Effector memory CD4-positive, alpha-beta T cell (primary cell): ENCODE measurements around the gene FAM120B.

Experiments
- DNase-seq, 3 donors: peaks; one replicate each; pipeline ENCODE4 v3.0.0-alpha.2; 2020
- H3K27ac ChIP-seq: 2 replicates; pipeline ENCODE4 v1.7.0; 2013; ENCODE audit warnings: mild to moderate bottlenecking, low read length, moderate library complexity; ENCODE audit not compliant: insufficient read depth, poor library complexity, severe bottlenecking
- H3K27me3 ChIP-seq: replicated peaks from 2 replicates; pipeline ENCODE4 v1.7.0; 2013; ENCODE audit warnings: mild to moderate bottlenecking, low read length; ENCODE audit not compliant: insufficient read depth, control insufficient read depth, poor library complexity, severe bottlenecking
- H3K36me3 ChIP-seq: 2 replicates; pipeline ENCODE4 v1.7.0; 2013; ENCODE audit warnings: mild to moderate bottlenecking, low read length, moderate library complexity; ENCODE audit not compliant: control insufficient read depth, insufficient read depth
- H3K4me1 ChIP-seq: 2 replicates; pipeline ENCODE4 v1.7.0; 2013; ENCODE audit warnings: low read length, mild to moderate bottlenecking; ENCODE audit not compliant: control insufficient read depth, insufficient read depth, poor library complexity, severe bottlenecking
- H3K4me3 ChIP-seq: 2 replicates; pipeline ENCODE4 v1.7.0; 2013; ENCODE audit warnings: low read length, low read depth, mild to moderate bottlenecking; ENCODE audit not compliant: insufficient read depth, poor library complexity, severe bottlenecking
- H3K9me3 ChIP-seq: 2 replicates; pipeline ENCODE4 v1.7.0; 2013; ENCODE audit warnings: mild to moderate bottlenecking, low read length, moderate library complexity; ENCODE audit not compliant: control insufficient read depth

The FAM120B gene

GRCh38 chr6:170415318-170415717 lies 108.8 kb downstream of the FAM120B start:
- no peak overlapping the region for H3K27ac ChIP-seq
- H3K9me3 ChIP-seq: no peaks in the 10 kb centered on the region
- H3K4me1 ChIP-seq: no peaks in the 10 kb centered on the region
- no peaks in the 10 kb centered on the region for H3K27me3 ChIP-seq
- H3K36me3 ChIP-seq: no peaks in the 10 kb centered on the region
- H3K4me3 ChIP-seq: no peak overlapping the region
- no peak for DNase-seq

- Histone ChIP-seq H3K27me3 (no peaks in the 10 kb centered on the region), H3K4me1 (no peaks in the 10 kb centered on the region), H3K4me3 (no peak overlapping the region), H3K27ac (no peak overlapping the region), H3K9me3 (no peaks in the 10 kb centered on the region), H3K36me3 (no peaks in the 10 kb centered on the region)
- no peak for DNase-seq
These were observed 109.7 kb downstream of the FAM120B start for GRCh38 chr6:170416303-170416702.

DNA sequence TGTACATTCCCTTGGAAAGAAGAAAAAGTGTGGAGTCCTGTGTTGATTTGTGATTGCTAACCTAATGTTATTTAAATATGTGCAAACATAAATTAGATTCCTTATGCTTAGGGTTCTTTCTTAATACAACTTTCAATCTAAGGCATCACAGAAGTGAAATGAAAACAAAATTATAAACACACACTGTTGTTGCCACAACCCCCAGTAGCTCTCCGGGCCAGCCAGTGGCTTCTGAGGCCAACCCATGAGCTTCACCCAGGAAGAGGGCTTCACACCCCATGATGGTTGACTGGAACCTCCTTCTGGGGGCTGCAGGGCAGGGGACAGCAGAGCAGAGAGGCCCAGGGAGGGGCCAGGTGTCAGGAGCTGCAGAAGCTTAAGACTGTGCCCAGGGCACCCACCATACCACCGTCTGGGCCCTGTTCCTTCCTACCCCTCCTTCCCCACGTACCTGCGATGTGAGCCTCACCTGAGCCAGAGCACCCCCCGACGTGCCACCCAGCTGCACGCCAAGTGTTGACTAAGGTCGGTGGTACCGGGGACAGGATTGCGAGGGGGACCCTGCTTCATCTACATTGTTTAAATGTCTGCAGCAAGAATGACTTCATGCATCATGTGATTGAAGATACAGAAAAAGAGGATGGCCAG lies 110.5 kb downstream of the FAM120B start:
- no peak overlapping the region for H3K27ac ChIP-seq
- H3K4me1 ChIP-seq: no peaks in the 10 kb centered on the region
- no peaks in the 10 kb centered on the region for H3K36me3 ChIP-seq
- no peaks in the 10 kb centered on the region for H3K27me3 ChIP-seq
- H3K4me3 ChIP-seq: no peak overlapping the region
- DNase-seq: no peak
- no peaks in the 10 kb centered on the region for H3K9me3 ChIP-seq

- Histone ChIP-seq H3K27me3 (no peaks in the 10 kb centered on the region), H3K36me3 (no peaks in the 10 kb centered on the region), H3K27ac (no peak overlapping the region), H3K4me3 (no peak overlapping the region), H3K4me1 (no peaks in the 10 kb centered on the region), H3K9me3 (no peaks in the 10 kb centered on the region)
- no peak for DNase-seq
These were observed 111.3 kb downstream of the FAM120B start for GRCh38 chr6:170417881-170418280.

- Histone ChIP-seq H3K27me3 (no peaks in the 10 kb centered on the region), H3K36me3 (no peaks in the 10 kb centered on the region)
- DNase-seq: no peak
These were observed 113.7 kb downstream of the FAM120B start for GRCh38 chr6:170420283-170420682.

GRCh38 chr6:170420791-170421776 lies 114.5 kb downstream of the FAM120B start:
- Histone ChIP-seq H3K27me3 (no peaks in the 10 kb centered on the region), H3K9me3 (no peaks in the 10 kb centered on the region), H3K36me3 (no peaks in the 10 kb centered on the region), H3K4me1 (no peaks in the 10 kb centered on the region), H3K4me3 (no peak overlapping the region), H3K27ac (no peak overlapping the region)
- no peak for DNase-seq

More at GRCh38 chr6:170420283-170420682, 113.7 kb downstream of the FAM120B start:
- no peaks in the 10 kb centered on the region for H3K9me3 ChIP-seq
- H3K4me3 ChIP-seq: no peak overlapping the region
- H3K27ac ChIP-seq: no peak overlapping the region
- H3K4me1 ChIP-seq: no peaks in the 10 kb centered on the region

DNA sequence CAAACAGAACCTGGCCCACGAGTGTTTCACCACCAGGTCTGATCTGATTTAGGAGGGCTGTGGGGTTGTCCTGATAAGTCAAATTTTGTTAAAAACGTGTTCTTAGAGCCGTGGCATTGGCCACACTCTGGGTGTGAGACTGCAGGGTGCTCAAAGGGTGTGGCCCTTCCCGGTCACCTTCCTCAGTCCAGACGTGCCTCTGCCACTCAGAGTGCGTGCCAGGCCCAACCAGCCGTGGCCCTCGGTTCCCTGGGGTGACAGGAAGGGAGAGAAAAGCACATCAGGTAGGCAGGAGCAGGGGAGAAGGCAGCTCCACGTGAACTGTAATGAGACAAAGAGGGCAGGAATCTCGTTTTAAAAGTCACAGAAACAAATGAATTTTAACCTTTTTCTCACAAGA lies 115.4 kb downstream of the FAM120B start:
- Histone ChIP-seq H3K36me3 (no peaks in the 10 kb centered on the region), H3K27ac (no peak overlapping the region), H3K27me3 (no peaks in the 10 kb centered on the region), H3K9me3 (no peaks in the 10 kb centered on the region), H3K4me3 (no peak overlapping the region), H3K4me1 (no peaks in the 10 kb centered on the region)
- DNase-seq: no peak

DNA sequence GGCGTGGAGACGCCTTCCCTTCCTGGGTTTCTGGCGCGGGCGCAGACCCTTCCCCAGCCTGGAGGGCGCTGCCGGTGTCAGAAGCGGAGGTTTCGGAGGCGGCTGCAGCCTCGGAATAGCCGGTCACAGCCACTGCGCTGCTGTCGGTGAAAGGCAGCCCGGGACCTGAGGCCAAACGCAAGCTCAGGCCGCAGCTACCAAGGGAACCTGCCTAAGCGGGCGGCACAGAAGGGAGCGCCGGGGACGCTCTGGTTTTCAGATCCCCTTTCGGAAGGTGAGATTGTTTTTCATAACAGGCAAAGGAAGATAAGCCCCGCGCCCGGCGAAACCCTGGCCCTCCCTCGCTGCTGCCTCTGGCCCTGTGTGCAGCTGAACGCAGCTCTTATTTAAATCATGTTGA lies 116.5 kb downstream of the FAM120B start:
- Histone ChIP-seq H3K27ac (no peak overlapping the region), H3K9me3 (no peaks in the 10 kb centered on the region), H3K27me3 (no peaks in the 10 kb centered on the region), H3K4me3 (no peak overlapping the region), H3K36me3 (no peaks in the 10 kb centered on the region), H3K4me1 (no peaks in the 10 kb centered on the region)
- DNase-seq: no peak

DNA sequence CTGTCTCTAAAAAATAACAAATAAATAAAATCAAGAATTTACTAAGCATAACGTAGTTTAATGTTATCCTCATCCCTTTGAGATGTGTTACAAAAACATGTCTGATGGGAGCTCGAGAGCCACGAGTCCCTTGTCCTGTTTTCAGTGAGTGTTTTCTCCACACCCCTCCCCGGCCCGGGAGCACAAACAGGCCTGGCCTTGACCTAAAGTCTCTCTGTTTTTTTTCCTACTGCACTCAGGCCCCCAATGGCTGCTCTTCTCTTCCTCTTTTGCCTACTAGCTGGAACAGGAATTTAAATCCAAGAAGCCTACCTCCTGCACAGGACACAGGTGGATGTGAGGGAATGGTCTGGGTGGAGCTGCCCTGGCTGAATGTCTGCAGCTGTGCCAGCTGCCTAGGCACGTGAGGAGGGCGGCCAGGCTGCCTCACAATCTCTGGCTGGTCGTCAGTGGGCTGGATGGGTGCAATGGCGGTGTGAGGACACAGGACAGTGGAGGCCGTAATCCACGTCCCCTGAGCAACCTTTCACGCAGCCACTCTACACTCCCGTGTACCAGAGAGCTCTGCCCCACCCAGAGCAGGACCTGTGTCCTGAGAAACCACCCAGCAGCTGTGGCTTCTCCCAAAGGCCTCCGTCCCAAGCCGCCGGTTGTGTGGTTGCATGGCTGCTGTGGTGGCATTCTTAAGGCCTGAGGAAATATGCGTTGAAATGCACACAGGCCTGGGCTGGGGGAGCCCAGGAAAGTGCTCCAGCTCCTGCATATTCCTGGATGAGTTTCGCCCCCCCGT lies 117.5 kb downstream of the FAM120B start:
- H3K27me3 ChIP-seq: no peaks in the 10 kb centered on the region
- no peaks in the 10 kb centered on the region for H3K36me3 ChIP-seq
- no peaks in the 10 kb centered on the region for H3K4me1 ChIP-seq
- no peak for DNase-seq
- no peak overlapping the region for H3K27ac ChIP-seq
- H3K9me3 ChIP-seq: no peaks in the 10 kb centered on the region
- no peak overlapping the region for H3K4me3 ChIP-seq
